Measurements from ENCODE around the gene TMEM132D.

The TMEM132D gene

GRCh38 chr12:129127771-129128170 is 776.1 kb downstream of the TMEM132D start:
- H3K9ac ChIP-seq (ENCODE audit: low read length in 2 of 2): no peak overlapping the region
- H3K4me1 ChIP-seq (ENCODE audit: control insufficient read depth, insufficient read depth, low read length): no peaks in the 10 kb centered on the region
- H3K36me3 ChIP-seq (ENCODE audit: control insufficient read depth in 2 of 2, insufficient read depth in 2 of 2, low read length in 2 of 2): no peaks in the 10 kb centered on the region
- H3K9me3 ChIP-seq (ENCODE audit: control insufficient read depth in 2 of 2, low read length in 2 of 2): peaks cover 0 to 8% of the 10 kb centered on the region in 2 donors
- no peak overlapping the region for H3K4me3 ChIP-seq (ENCODE audit: low read length in 2 of 2)
- H3K27me3 ChIP-seq (ENCODE audit: control insufficient read depth in 1 of 2, insufficient read depth in 2 of 2, low read length in 2 of 2): no peaks in the 10 kb centered on the region
- H3K27ac ChIP-seq (ENCODE audit: low read length): no peak overlapping the region

- H3K36me3 ChIP-seq (ENCODE audit: control insufficient read depth in 2 of 2, insufficient read depth in 2 of 2, low read length in 2 of 2): no peaks in the 10 kb centered on the region
- no peak overlapping the region for H3K27ac ChIP-seq (ENCODE audit: low read length)
- H3K4me1 ChIP-seq (ENCODE audit: control insufficient read depth, insufficient read depth, low read length): no peaks in the 10 kb centered on the region
- H3K9me3 ChIP-seq (ENCODE audit: control insufficient read depth in 2 of 2, low read length in 2 of 2): peaks cover 0 to 8% of the 10 kb centered on the region in 2 donors
- H3K4me3 ChIP-seq (ENCODE audit: low read length in 2 of 2): no peak overlapping the region
- H3K9ac ChIP-seq (ENCODE audit: low read length in 2 of 2): no peak overlapping the region
- H3K27me3 ChIP-seq (ENCODE audit: control insufficient read depth in 1 of 2, insufficient read depth in 2 of 2, low read length in 2 of 2): no peaks in the 10 kb centered on the region
Measured at GRCh38 chr12:129127211-129127610, 776.6 kb downstream of the TMEM132D start.

- H3K9me3 ChIP-seq (ENCODE audit: control insufficient read depth in 2 of 2, low read length in 2 of 2): peaks cover 3 to 8% of the 10 kb centered on the region in 2 donors
- no peak overlapping the region for H3K4me3 ChIP-seq (ENCODE audit: low read length in 2 of 2)
- H3K27ac ChIP-seq (ENCODE audit: low read length): no peak overlapping the region
- H3K9ac ChIP-seq (ENCODE audit: low read length in 2 of 2): no peak overlapping the region
- no peaks in the 10 kb centered on the region for H3K4me1 ChIP-seq (ENCODE audit: control insufficient read depth, insufficient read depth, low read length)
- H3K27me3 ChIP-seq (ENCODE audit: control insufficient read depth in 1 of 2, insufficient read depth in 2 of 2, low read length in 2 of 2): no peaks in the 10 kb centered on the region
- H3K36me3 ChIP-seq (ENCODE audit: control insufficient read depth in 2 of 2, insufficient read depth in 2 of 2, low read length in 2 of 2): no peaks in the 10 kb centered on the region
Measured at GRCh38 chr12:129119537-129119936, 784.3 kb downstream of the TMEM132D start.

- Histone ChIP-seq H3K27ac (ENCODE audit: low read length) (no peak overlapping the region), H3K4me3 (ENCODE audit: low read length in 2 of 2) (no peak overlapping the region), H3K27me3 (ENCODE audit: control insufficient read depth in 1 of 2, insufficient read depth in 2 of 2, low read length in 2 of 2) (no peaks in the 10 kb centered on the region), H3K4me1 (ENCODE audit: control insufficient read depth, insufficient read depth, low read length) (no peaks in the 10 kb centered on the region), H3K36me3 (ENCODE audit: control insufficient read depth in 2 of 2, insufficient read depth in 2 of 2, low read length in 2 of 2) (no peaks in the 10 kb centered on the region), H3K9me3 (ENCODE audit: control insufficient read depth in 2 of 2, low read length in 2 of 2) (peaks cover 8 to 9% of the 10 kb centered on the region in 2 donors), H3K9ac (ENCODE audit: low read length in 2 of 2) (no peak overlapping the region)
Measured at GRCh38 chr12:129115558-129115957, 788.3 kb downstream of the TMEM132D start.

- Histone ChIP-seq H3K36me3 (ENCODE audit: control insufficient read depth in 2 of 2, insufficient read depth in 2 of 2, low read length in 2 of 2) (no peaks in the 10 kb centered on the region), H3K27ac (ENCODE audit: low read length) (no peak overlapping the region), H3K4me1 (ENCODE audit: control insufficient read depth, insufficient read depth, low read length) (no peaks in the 10 kb centered on the region), H3K4me3 (ENCODE audit: low read length in 2 of 2) (no peak overlapping the region), H3K9ac (ENCODE audit: low read length in 2 of 2) (no peak overlapping the region), H3K27me3 (ENCODE audit: control insufficient read depth in 1 of 2, insufficient read depth in 2 of 2, low read length in 2 of 2) (no peaks in the 10 kb centered on the region), H3K9me3 (ENCODE audit: control insufficient read depth in 2 of 2, low read length in 2 of 2) (peaks cover 11 to 13% of the 10 kb centered on the region in 2 donors)
Measured at GRCh38 chr12:129110575-129110974, 793.2 kb downstream of the TMEM132D start.

- H3K4me3 ChIP-seq (ENCODE audit: low read length in 2 of 2): no peak overlapping the region
- H3K27ac ChIP-seq (ENCODE audit: low read length): no peak overlapping the region
- H3K36me3 ChIP-seq (ENCODE audit: control insufficient read depth in 2 of 2, insufficient read depth in 2 of 2, low read length in 2 of 2): no peaks in the 10 kb centered on the region
Measured at GRCh38 chr12:129109174-129110001, 794.4 kb downstream of the TMEM132D start.

GRCh38 chr12:129106772-129107171 is 797.1 kb downstream of the TMEM132D start:
- Histone ChIP-seq H3K9ac (ENCODE audit: low read length in 2 of 2) (no peak overlapping the region), H3K4me3 (ENCODE audit: low read length in 2 of 2) (no peak overlapping the region), H3K27me3 (ENCODE audit: control insufficient read depth in 1 of 2, insufficient read depth in 2 of 2, low read length in 2 of 2) (no peaks in the 10 kb centered on the region), H3K9me3 (ENCODE audit: control insufficient read depth in 2 of 2, low read length in 2 of 2) (peaks cover 9 to 12% of the 10 kb centered on the region in 2 donors), H3K36me3 (ENCODE audit: control insufficient read depth in 2 of 2, insufficient read depth in 2 of 2, low read length in 2 of 2) (no peaks in the 10 kb centered on the region), H3K27ac (ENCODE audit: low read length) (no peak overlapping the region), H3K4me1 (ENCODE audit: control insufficient read depth, insufficient read depth, low read length) (no peaks in the 10 kb centered on the region)

More at GRCh38 chr12:129109174-129110001, 794.4 kb downstream of the TMEM132D start:
- Histone ChIP-seq H3K9me3 (ENCODE audit: control insufficient read depth in 2 of 2, low read length in 2 of 2) (peaks cover 9 to 12% of the 10 kb centered on the region in 2 donors), H3K27me3 (ENCODE audit: control insufficient read depth in 1 of 2, insufficient read depth in 2 of 2, low read length in 2 of 2) (no peaks in the 10 kb centered on the region), H3K9ac (ENCODE audit: low read length in 2 of 2) (no peak overlapping the region), H3K4me1 (ENCODE audit: control insufficient read depth, insufficient read depth, low read length) (no peaks in the 10 kb centered on the region)

- Histone ChIP-seq H3K9ac (ENCODE audit: low read length in 2 of 2) (no peak overlapping the region), H3K27me3 (ENCODE audit: control insufficient read depth in 1 of 2, insufficient read depth in 2 of 2, low read length in 2 of 2) (no peaks in the 10 kb centered on the region), H3K4me1 (ENCODE audit: control insufficient read depth, insufficient read depth, low read length) (no peaks in the 10 kb centered on the region), H3K9me3 (ENCODE audit: control insufficient read depth in 2 of 2, low read length in 2 of 2) (peaks cover 5% of the 10 kb centered on the region in 2 donors), H3K4me3 (ENCODE audit: low read length in 2 of 2) (no peak overlapping the region), H3K36me3 (ENCODE audit: control insufficient read depth in 2 of 2, insufficient read depth in 2 of 2, low read length in 2 of 2) (no peaks in the 10 kb centered on the region), H3K27ac (ENCODE audit: low read length) (no peak overlapping the region)
Measured at GRCh38 chr12:129103231-129103630, 800.6 kb downstream of the TMEM132D start.

GRCh38 chr12:129102233-129102632 is 801.6 kb downstream of the TMEM132D start:
- Histone ChIP-seq H3K27ac (ENCODE audit: low read length) (no peak overlapping the region), H3K4me3 (ENCODE audit: low read length in 2 of 2) (no peak overlapping the region), H3K27me3 (ENCODE audit: control insufficient read depth in 1 of 2, insufficient read depth in 2 of 2, low read length in 2 of 2) (no peaks in the 10 kb centered on the region), H3K4me1 (ENCODE audit: control insufficient read depth, insufficient read depth, low read length) (no peaks in the 10 kb centered on the region), H3K36me3 (ENCODE audit: control insufficient read depth in 2 of 2, insufficient read depth in 2 of 2, low read length in 2 of 2) (no peaks in the 10 kb centered on the region), H3K9ac (ENCODE audit: low read length in 2 of 2) (no peak overlapping the region), H3K9me3 (ENCODE audit: control insufficient read depth in 2 of 2, low read length in 2 of 2) (peaks cover 5% of the 10 kb centered on the region in 2 donors)

- Histone ChIP-seq H3K27ac (ENCODE audit: low read length) (no peak overlapping the region), H3K4me1 (ENCODE audit: control insufficient read depth, insufficient read depth, low read length) (no peaks in the 10 kb centered on the region), H3K27me3 (ENCODE audit: control insufficient read depth in 1 of 2, insufficient read depth in 2 of 2, low read length in 2 of 2) (no peaks in the 10 kb centered on the region)
Measured at GRCh38 chr12:129101816-129102215, 802.0 kb downstream of the TMEM132D start.

GRCh38 chr12:129101404-129101803 is 802.4 kb downstream of the TMEM132D start:
- Histone ChIP-seq H3K9me3 (ENCODE audit: control insufficient read depth in 2 of 2, low read length in 2 of 2) (peaks cover under 1% of the 10 kb centered on the region in 2 donors), H3K4me1 (ENCODE audit: control insufficient read depth, insufficient read depth, low read length) (no peaks in the 10 kb centered on the region), H3K9ac (ENCODE audit: low read length in 2 of 2) (no peak overlapping the region), H3K27ac (ENCODE audit: low read length) (no peak overlapping the region), H3K4me3 (ENCODE audit: low read length in 2 of 2) (no peak overlapping the region), H3K36me3 (ENCODE audit: control insufficient read depth in 2 of 2, insufficient read depth in 2 of 2, low read length in 2 of 2) (no peaks in the 10 kb centered on the region), H3K27me3 (ENCODE audit: control insufficient read depth in 1 of 2, insufficient read depth in 2 of 2, low read length in 2 of 2) (no peaks in the 10 kb centered on the region)

More at GRCh38 chr12:129101816-129102215, 802.0 kb downstream of the TMEM132D start:
- H3K4me3 ChIP-seq (ENCODE audit: low read length in 2 of 2): no peak overlapping the region
- no peak overlapping the region for H3K9ac ChIP-seq (ENCODE audit: low read length in 2 of 2)
- H3K9me3 ChIP-seq (ENCODE audit: control insufficient read depth in 2 of 2, low read length in 2 of 2): peaks cover 4 to 5% of the 10 kb centered on the region in 2 donors
- no peaks in the 10 kb centered on the region for H3K36me3 ChIP-seq (ENCODE audit: control insufficient read depth in 2 of 2, insufficient read depth in 2 of 2, low read length in 2 of 2)
